GM21367 (cell line): ENCODE data around the gene TUBB3.
A peak's percentile ranks its signal among the peaks of the same experiment; 100 is the strongest.
"Not testable (repeated sequence)": the region's sequence is repeated elsewhere in the genome, so short reads cannot be mapped to it uniquely, and the experiment has no call there.

ENCODE experiments used
- ATAC-seq: cut with Tn5 transposase; IDR thresholded peaks from one replicate; pipeline ENCODE4 v1.9.1; 2021; ENCODE audit not compliant: unreplicated experiment

Gene TUBB3

DNA sequence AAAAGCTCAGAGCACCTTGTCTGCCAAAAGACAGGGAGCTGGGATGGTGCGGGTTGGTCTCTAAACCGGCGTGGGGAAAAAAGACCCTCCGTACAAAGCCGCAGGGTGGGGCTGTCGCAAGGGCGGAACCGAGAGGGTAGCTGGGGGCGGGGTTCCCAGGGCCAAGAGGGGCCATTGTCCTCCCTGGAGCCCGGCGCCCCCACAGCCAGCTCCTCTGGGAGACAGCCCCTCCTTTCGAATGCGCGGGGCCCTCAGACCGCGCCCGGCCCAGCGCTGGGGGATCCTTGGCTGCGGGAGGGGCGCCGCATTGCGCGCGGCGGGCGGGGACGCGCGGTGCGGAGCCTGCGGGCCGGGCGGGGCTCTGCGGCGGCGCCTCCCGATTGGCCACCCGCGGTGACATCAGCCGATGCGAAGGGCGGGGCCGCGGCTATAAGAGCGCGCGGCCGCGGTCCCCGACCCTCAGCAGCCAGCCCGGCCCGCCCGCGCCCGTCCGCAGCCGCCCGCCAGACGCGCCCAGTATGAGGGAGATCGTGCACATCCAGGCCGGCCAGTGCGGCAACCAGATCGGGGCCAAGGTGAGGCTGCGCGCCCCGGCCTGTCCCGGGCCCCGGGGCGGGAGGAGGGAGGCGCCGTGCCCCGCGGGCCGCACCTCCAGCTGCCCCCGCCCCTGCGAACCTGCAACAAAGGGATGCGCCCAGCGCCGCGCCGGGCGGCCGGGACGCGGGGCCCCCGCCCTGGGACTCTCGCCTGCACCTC, at the start of gene TUBB3:
TUBB3 (plus strand) TSS at position 459 of the 756 bp plus-strand sequence; CDS start at position 519, 60 bp downstream.
- ATAC-seq: no peak

DNA sequence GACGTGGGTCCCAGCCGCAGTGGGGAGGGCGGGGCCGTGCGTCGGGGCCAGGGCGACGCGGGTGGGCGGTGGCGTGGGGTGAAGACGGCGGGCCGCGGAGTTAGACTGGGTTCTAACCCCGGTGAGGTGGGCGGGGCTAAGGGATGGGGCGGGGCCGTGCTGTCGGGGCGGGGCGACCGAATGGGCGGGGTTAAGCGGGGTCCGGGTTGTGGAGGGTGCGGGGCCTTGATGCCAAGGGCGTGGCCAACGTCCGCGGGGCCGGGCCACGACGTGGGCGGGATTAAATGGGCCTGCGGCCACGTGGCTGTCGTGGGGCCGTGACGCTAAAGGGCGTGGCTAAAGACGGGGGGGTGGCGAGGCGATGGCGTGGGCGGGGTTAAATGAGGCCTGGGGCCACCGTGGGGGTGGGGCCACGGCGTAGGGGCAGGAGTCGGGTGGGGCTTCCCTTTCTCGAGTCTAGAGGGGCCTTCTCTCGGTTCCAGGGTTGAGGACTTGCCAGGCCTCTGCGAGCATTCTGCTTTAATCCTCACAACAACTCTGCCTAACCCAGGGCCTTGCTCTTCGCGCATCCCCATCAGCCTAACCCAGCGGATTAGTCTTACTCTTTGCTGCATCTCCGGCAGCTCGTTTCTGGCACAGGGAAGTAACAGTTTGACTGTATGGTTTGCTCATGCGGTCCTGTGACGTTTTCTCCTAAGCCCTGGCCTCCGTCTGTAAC, 49.0 kb upstream of the TUBB3 start:
- ATAC-seq: peak; percentile 63

DNA sequence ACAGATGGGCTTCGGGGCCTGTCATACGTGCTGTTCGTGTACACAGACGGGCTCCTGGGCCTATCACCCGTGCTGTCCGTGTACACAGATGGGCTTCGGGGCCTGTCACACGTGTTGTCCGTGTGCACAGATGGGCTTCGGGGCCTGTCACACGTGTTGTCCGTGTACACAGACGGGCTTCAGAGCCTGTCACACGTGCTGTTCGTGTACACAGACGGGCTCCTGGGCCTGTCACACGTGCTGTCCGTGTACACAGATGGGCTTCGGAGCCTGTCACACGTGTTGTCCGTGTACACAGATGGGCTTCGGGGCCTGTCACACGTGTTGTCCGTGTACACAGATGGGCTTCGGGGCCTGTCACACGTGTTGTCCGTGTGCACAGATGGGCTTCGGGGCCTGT, 44.0 kb upstream of the TUBB3 start:
- not testable (repeated sequence) for ATAC-seq

DNA sequence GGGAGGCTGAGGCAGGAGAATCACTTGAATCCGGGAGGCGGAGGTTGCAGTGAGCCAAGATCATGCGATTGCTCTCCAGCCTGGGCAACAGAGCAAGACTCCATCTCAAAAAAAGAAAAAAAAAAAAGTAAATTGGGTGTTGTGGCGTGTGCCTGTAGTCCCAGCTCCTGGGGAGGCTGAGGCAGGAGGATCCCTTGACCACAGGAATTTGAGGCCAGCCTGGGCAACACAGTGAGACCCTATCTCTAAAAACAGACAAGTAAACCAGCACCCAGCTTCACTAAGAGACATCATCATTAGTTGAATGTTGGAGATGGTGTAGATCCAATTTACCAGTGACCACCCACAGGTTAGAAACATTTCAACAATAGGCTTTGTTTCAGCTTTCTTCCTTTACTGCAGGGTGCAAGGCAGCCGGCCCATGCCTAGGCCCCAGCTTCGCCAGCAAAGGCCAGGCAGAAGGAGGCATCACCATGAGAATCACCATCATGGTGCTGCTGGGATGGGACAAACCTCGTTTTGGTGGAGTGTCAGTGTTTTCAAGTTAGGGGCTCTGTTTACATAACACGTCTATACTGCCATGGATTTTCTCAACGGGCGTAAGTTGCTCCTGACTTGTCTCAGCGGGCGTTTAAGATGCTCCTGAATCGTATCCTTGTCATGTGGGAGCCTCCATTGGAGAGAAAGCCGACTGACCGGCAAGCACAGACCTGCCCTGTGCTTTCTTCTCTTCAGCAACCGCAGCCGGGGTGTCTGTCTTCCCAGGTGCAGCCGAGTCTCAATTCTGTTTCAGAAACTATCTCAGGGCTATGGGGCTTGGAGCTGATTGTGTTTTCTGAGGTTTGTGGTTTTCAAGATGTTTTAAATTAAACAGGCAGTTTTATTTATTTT, 42.4 kb upstream of the TUBB3 start:
- no peak for ATAC-seq

DNA sequence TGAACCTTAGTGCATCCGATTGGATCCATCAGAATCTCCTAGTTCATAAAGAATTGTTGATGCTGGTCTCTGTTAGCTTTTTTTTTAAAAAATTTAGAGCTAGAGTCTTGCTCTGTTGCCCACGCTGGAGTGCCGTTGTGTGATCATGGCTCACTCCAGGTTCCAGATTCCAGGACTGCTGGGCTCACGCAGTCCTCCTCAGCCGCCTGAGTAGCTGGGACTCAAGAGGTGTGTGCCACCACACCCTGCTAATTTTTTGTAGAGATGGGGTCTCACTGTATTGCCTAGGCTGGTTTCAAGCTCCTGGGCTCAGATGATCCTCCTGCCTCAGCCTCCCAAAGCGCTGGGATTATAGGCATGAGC, 41.8 kb upstream of the TUBB3 start:
- no peak for ATAC-seq

DNA sequence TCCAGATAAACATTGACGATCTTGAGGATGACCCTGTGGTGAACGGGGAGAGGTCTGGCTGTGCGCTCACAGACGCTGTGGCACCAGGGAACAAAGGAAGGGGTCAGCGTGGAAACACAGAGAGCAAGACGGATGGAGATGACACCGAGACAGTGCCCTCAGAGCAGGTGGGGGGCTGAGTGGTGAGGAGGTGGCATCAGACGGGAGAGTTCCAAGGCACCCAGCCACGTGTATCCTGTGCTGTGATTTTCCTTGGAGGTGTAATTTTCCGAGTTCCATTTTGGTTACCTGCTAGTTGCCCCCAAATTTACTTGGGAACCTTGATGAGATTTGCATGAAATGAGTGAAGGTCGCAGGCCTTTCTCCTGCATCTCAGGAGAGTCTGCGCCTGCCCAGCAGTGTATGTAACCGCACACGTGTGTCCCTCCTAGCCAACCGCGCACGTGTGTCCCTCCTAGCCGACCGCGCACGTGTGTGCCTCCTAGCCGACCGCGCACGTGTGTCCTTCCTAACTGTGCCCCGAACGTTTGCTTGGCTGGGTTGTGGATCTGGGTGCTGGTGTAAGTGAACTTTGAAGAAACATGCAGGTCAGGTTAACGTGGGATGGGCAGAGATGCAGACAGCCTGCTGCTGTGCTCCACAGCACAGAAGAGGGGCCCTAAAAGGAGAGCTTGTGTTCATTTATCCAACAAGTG, 39.6 kb upstream of the TUBB3 start:
- ATAC-seq: no peak

DNA sequence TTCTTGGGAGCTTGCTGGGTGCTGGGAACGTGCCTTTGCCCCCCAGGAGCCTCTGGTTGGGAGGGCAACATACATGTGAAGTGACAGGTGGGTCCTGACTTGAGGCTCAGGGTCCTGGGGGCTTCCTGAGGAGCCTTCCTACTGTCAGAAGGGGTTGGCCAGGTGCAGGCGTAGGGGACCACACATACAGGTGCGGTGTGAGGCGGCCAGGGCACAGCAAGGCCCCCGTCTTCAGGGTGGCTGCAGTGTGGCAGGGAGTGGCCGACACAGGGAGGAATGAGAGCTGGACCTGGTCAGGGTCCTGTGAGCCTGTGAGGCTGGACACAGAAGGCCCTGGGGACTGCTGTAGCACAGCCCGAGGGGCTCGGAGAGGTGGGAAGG, 39.1 kb upstream of the TUBB3 start:
- no peak for ATAC-seq

DNA sequence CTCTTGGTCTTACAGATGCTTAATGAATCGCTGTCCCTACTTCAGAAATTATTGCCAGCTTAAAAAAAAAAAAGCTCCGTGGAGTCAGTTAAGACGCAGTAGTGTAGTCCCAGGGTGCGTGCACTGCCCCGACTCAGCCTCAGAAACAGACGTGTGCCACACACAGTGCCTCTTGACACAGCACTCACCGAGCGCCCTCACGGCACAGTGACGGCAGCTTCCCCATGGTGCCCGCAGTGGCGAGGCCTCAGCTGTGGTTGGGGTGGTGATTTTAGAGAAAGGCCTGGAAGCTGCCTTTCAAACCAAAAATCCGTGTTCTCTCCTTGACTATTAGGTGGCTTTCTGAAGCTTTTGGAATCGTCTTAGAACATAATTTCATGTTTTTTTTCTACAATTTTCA, 35.9 kb upstream of the TUBB3 start:
- ATAC-seq: no peak

DNA sequence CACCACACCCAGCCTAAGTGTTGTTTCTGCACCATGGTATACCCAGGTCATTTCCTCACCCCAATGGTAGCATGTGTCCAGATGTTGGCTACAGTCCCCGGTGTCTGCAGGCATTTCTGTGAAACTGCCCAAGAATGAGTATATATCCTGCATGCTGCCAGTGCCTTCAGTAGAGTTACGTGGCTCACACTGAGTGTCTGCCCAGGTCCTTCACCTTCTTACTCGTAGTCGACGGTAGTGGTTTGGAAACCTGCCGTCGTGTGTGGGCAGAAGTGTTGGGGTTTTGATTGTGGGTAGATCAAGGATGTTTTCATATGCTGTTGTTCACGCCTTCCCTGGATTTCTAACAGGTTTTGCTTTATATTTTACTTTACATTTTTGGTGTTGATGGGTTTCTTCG, 32.9 kb upstream of the TUBB3 start:
- ATAC-seq: no peak

DNA sequence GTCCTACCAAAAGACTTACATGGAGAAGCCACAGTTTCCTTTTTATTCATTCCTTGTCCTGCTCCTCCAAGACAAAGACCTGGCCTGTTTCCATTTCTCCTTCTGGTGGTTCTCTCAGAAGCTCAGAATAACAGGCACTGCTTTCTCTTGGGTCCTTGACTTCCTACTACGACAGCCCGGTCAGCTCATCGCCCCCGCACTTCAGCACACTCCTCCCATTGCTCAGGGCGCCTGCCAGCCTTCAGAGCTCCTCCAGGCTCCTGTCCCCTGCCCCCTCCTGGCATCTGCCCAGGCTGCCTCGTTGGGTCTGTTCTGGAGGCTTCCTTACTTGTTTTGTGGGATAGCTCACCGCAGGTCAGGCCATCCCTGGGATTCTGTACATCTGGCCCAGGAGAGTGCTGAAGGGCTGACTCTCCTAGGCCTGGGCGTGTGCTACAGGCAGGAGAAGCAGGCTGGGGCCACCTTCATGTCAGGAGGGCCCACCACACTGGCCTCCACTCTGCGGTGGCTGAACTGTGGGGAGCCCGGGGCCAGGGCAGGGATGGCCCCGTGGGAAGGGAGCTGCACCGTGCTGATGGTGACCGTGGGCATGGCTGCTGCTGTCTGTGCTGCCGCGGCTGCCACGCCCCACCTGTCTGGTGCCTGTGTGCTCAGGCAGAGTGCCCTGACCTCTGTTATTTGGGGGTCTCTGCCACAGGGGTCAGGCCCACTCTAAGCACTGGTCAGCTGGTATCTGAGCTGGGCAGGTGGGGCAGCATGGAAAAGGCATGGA, 32.1 kb upstream of the TUBB3 start:
- ATAC-seq: no peak

DNA sequence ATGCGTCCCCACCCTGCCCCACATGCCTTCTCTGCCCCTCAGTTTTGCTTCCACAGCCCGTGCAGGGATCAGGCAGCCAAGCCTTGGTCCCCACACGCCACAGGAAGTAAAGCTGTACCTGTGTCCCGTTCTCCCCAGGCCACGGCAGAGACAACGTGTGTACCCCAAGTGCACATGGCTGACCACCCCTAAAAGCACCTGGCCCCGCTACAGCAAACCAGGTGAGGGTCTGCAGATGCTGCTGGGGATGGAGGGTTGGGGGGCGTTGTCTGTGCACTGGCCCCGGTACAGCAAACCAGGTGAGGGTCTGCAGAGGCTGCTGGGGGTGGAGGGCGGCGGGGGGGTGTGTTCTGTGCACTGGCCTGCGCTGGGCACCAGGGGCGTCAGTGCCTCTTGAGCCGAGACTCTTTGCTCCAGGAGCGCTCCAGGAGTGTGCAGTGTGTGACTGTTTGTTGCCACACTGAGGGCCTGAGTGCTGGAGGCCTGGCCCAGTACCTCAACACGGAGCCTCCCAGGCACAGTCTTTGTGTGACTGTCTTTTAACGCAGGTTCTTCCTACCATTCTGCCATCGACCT, 31.0 kb upstream of the TUBB3 start:
- ATAC-seq: no peak

DNA sequence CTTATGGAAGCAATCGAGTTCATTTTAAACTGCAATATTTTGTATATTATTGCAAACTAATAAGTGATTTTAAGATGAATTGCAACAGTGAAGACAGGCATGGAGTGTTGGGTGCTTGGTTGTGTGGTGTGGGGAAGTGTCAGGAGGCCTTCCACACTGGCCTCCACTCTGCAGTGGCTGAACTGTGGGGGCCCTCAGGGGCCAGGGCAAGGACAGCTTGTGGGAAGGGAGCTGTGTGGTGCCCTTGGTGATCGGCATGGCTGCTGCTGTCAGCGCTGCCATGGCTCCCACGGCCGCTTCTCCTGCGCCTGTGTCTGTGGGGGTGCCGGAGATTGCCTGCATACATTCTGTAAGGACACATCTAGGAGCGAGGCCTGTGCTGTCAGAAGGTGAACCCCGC, 30.5 kb upstream of the TUBB3 start:
- no peak for ATAC-seq

DNA sequence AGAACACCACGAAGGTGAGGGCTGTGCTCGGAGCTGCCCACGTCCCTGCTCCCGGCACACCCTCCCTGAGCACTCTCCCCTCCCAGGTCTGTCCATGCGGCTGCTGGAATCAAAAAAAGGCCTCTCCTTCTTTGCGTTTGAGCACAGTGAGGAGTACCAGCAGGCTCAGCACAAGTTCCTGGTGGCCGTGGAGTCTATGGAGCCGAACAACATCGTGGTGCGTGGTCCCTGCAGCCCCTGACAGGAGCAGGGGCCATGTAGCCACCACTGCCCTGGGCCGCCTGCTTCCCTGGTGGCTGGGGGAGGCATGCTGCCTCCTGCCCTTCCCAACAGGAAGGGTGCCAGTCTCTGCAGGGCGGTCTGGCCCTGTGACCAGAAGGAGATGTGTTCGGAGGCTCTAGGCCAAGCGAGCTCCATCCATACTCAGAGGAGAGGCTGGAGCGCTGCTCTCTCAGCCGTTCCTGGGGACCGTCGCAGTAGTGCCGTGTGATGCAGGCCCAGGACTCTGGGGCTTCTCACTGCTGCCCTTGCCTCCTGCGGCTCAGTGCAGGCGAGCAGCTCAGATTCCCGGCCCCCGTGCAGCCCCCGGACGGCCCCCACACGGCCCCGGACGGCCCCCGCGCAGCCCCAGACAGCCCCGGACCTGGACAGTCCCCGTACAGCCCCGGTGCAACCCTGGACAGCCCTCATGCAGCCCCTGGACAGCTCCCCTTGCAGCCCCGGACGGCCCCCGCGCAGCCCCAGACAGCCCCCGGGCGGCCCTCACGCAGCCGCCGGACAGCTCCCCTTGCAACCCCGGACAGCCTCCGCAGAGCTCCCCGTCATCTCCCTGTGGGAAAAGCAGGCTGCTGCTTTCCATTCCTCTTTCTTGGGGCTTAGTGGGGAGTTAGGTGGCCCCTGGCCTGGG, 29.2 kb upstream of the TUBB3 start:
- no peak for ATAC-seq

DNA sequence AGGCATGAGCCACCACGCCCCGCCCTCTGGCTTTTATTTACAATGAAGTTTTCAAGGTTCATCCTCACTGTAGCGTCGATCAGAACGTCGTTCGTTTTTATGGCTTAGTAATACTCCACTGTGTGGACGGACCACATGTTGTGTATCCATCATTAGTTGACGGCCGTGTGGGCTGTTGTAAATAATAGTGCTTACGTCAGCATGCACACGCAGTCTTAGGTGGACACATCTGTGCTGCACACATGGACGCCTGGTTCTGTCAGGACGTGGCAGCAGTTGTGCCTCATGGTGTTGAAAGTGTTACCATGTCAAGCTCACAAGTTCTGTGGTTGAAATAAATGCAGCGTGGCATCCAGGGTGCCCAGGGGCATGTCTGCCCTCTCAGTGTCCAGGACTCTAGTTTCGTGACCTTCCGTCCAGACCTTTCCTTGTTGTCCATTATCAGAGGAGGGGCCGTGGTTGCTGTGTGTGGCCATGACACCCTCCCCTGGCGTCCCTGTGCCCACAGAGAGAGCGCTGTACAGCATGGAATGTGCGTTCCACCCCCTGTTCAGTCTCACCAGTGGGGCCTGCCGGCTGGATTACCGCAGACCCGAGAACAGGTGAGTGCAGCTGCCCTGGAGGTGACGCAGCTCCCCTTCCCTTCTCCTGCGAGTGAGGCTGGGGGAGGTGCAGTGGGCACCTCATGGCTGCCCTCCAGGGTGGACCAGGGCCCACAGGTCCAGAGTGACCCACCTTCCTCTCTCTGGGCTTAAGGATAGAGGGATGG, 27.5 kb upstream of the TUBB3 start:
- ATAC-seq: no peak

DNA sequence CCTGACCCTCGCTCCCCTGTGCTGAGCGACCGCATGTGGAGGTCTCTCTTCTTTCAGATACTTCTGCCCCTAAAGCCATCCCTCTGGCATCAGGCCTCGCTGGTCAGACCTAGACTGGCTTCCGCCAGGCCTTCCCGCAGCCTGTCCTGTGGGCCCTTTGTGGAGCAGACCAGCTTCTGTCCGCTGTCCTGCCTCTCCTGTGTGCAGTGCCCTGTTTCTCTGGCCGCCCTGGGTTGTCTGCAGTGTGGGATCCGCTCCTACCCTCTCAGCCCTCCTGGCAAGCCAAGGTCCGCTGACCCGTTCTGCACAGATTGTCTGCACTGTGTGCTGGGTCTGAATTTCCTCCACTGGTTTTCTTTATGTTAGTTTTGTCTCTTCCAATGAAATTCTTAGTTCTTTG, 25.9 kb upstream of the TUBB3 start:
- no peak for ATAC-seq

DNA sequence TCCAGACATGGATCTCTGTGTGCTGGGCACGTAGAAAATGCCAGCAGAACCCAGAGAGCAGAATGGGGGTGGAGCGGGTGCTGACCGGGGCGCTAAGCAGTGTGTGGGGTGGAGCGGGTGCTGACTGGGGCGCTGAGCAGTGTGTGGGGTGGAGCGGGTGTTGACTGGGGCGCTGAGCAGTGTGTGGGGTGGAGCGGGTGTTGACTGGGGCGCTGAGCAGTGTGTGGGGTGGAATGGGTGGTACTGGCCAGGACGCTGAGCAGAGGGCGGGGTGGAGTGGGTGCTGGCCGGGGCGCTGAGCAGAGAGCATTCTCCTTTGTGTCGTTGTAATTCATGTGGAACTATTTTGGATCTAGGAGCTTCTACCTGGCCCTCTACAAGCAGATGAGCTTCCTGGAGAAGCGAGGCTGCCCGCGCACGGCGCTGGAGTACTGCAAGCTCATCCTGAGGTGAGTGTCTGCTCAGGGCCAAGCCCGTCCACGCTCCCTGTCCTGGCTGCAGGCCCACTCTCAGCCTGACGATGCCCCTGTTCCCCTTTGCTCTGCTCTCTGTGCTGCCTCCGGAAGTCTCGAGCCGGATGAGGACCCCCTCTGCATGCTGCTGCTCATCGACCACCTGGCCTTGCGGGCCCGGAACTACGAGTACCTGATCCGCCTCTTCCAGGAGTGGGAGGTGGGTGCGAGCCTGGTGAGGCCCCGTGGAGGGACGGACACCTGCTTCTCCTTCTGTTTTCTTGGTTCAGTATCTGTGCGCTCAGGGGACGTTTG, 24.8 kb upstream of the TUBB3 start:
- no peak for ATAC-seq

DNA sequence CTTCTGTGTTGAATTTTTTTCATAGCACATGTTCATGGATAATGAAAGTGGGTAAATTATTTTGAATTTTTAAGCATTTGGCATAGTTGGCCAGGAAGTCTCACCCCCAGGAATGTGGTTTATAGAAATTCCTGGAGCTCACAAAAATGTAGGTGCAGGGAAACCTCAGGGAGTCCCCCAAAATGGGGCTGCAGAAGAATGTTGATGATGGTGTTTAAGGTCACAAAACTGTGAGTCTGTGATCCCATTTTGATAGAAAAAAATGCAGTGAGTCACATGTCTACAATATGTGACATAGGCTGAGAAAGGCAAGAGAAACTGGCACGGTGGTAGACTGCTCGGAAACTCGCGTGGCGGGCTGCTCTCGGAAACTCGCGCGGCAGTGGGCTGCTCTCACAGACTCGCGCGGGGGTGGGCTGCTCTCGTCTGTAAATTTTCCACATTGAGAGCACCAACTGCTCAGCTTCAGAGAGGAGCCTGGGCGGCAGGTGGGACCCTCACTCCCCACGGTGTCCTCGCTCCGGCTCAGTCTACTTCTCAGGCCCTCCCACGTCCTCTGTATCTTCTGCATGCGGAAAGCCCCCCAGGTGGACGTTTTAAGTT, 23.2 kb upstream of the TUBB3 start:
- no peak for ATAC-seq
